ENCODE results near the gene SP140L.

DNA sequence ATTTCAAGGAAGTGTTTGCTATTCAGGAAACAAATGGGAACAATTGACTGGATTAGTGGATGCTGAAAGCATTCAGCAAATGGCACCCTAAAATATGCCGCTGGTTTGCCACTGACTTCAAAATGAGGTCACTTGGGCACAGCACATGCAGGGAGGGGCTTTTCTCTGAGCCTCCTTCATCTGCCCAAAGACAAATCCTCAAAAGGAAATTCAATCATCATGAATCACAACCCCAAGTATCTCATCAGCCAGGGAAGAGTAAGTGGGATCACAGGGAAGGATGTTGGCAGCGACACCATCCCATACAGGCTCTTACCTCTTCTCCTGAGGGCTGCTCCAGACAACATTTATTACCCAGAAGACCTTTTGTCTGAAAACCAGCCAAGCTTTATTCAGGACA is 14.4 kb upstream of the SP140L start:
- TF ChIP-seq, protein P1, sequence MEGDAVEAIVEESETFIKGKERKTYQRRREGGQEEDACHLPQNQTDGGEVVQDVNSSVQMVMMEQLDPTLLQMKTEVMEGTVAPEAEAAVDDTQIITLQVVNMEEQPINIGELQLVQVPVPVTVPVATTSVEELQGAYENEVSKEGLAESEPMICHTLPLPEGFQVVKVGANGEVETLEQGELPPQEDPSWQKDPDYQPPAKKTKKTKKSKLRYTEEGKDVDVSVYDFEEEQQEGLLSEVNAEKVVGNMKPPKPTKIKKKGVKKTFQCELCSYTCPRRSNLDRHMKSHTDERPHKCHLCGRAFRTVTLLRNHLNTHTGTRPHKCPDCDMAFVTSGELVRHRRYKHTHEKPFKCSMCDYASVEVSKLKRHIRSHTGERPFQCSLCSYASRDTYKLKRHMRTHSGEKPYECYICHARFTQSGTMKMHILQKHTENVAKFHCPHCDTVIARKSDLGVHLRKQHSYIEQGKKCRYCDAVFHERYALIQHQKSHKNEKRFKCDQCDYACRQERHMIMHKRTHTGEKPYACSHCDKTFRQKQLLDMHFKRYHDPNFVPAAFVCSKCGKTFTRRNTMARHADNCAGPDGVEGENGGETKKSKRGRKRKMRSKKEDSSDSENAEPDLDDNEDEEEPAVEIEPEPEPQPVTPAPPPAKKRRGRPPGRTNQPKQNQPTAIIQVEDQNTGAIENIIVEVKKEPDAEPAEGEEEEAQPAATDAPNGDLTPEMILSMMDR (IDR thresholded peaks at IDR 0.05): no peak
- no peak for TF ChIP-seq POLR2A (IDR thresholded peaks at IDR 0.05)
